Right cardiac atrium (tissue), 5 donors: Measurements from ENCODE around the gene SGPL1. TPM values are rescaled to one million over a fixed set of nuclear protein-coding genes. Genes with fewer than 3 reads are reported as not detected.

Experiments
- ATAC-seq, 2 donors: fragments of 200-7000 bp; cut with Tn5 transposase; one replicate each; pipeline versions ENCODE4 v1.8.0 to v1.9.1; 2020; ENCODE audit warnings: moderate library complexity in 2 of 2, mild to moderate bottlenecking in 1 of 2
- DNase-seq, 3 donors: peaks; one replicate each; pipeline ENCODE4 v3.0.0-alpha.2; 2020
- H3K27ac ChIP-seq: one replicate; pipeline ENCODE4 v1.5.1; 2013; ENCODE audit warnings: mild to moderate bottlenecking, low read length, control low read depth, moderate library complexity
- H3K27me3 ChIP-seq: one replicate; pipeline ENCODE4 v1.6.1; 2013; ENCODE audit not compliant: control insufficient read depth, insufficient read depth
- H3K4me1 ChIP-seq: one replicate; pipeline ENCODE4 v1.6.1; 2013; ENCODE audit warnings: low read length; ENCODE audit not compliant: control insufficient read depth, insufficient read depth
- H3K4me3 ChIP-seq: one replicate; pipeline ENCODE4 v1.5.1; 2013; ENCODE audit warnings: low read length, control low read depth
- H3K9me3 ChIP-seq: one replicate; pipeline ENCODE4 v1.6.1; 2013; ENCODE audit warnings: low read length; ENCODE audit not compliant: control insufficient read depth
- WGBS: extraction: QIAGEN DNeasy Blood & Tissue Kit; methylation state at CpG from one replicate; pipeline ENCODE4 v1.1.7; 2013; 5-methylcytosine and 5-hydroxymethylcytosine counted together
- intact Hi-C, 4 donors: fragments of 100-400 bp; cut with DNase I; formaldehyde crosslinking; loops; one replicate each; pipeline versions ENCODE4 v1.11.0 to v1.14.0; 2022 to 2023
- polyA plus RNA-seq: library from polyadenylated mRNA; stranded (reverse); fragments of 200-250 nt; gene quantifications from one replicate; pipeline ENCODE4 v1.2.3, GENCODE V29; 2013
- total RNA-seq, 4 donors: library from RNA; stranded (reverse); fragmentation: NEBNext Ultra II Directional; extraction: Animal tissue kit (Norgen Biotek cat#: 25700); gene quantifications; one replicate each; pipeline ENCODE4 v1.2.1, GENCODE V29; 2021
- donor health status: healthy with polysubstance abuse.
- donor health status: DM: no; HTN: yes; CAD: no.
- donor health status: DM: no; HTN: no; CAD: no.
- donor health status: DM: no; HTN: yes; CAD: no; lungs with severe emphysema.
- donor health status: DM: yes; HTN: yes; CAD: no.

Gene SGPL1
- total and polyA plus RNA-seq, 5 donors = 4.2 to 20.2 (median 13.2) TPM

DNA sequence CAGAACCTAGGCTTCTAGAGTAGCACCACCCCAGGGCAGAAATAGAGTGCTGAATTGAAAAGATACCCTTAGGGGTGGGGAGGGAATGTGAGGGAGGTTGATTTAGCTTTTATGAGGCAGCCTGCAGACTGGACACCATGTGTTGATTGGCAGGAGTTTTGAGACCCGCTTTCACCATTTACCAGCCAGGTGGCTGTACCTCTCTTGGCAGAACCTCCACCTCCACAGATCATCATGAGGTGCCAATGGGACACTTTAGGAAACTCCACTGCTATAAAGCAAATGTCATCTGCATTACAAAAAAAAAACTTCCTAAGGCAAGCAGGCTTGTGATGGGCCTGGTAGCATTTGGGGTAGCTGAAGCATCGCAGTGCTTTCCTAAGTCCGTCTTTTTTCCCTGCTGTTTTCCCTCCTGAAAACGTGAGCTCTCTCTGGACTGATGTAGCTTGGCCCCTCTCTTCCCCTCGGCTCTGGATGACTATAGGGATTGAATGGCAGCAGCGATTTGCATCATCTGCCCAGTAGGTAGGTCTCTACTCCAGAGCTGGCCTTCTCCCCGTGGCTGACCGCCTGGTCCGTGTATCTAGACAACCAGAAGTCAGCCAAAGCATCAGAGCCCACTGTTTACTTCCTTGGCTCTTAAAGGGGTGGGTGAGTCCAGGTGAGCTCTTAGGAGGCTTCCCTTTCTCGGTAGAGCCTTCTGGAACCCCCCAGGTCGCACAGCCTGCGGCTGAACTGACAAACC is 71.3 kb downstream of the SGPL1 start:
- no peaks in the 10 kb centered on the region for H3K4me1 ChIP-seq
- no peak for ATAC-seq
- H3K4me3 ChIP-seq = peak overlapping the region; percentile 83
- WGBS = 76% methylated on average over 12 of the region's 12 CpGs
- intact Hi-C loops = no loop called here
- no peaks in the 10 kb centered on the region for H3K9me3 ChIP-seq
- no peaks in the 10 kb centered on the region for H3K27me3 ChIP-seq
- peak in 1 of 3 donors; percentile 42 for DNase-seq
- H3K27ac ChIP-seq = peak overlapping the region; percentile 21

DNA sequence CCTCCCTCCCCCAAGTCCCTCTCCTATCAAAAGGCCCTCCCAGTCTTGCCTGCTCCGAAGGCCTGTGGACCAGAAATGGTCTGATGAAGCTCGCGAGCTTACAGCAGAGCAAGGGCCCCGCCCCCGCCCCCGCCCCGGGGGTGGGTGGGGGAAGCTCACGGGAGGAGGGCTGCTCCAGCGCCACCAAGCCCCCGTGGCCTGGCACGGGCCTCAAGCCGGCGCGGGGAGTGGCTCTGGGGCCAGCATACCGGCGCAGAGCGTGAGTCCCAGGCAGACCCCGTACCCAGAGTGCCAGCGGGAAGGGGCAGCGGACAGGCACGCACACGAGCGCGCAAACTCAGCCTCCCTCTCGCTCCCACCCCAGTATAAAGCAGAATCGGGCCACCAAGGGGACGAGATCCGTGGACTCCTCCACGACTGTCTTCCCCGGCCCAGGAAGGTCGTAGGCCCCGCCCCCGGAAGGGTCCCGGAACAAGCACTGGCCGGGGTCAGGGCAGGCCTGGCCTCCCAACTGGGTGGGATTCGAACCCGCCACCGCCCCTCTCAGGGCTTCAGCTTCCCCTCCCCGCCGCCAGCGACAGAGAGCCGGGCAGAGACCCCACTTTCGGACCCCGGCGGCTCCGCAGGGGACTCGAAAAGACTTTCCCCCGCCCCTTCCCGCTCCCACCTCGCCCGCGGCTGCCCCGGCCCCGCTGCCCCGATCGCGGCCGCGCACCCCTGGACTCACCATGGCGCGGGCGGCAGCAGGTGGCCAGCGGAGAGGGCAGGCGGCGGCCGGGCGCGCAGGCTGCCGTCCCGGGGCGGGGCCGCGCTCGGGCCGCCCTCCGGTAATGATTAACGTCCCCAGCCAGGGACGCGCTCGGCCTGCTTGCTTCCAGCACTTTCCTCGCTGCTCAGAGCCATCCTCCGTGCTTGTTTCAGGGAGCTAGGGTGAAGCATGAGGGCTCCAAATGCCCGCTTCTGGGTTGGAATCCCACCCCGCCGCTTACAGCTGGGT is 72.4 kb downstream of the SGPL1 start, which contains the start of gene PCBD1:
Gene PCBD1 (minus strand): TSS at position 762 of the 997 bp plus-strand sequence. CDS start 32 bp downstream, at position 730.
- Histone ChIP-seq H3K4me3 (peak within 1 kb of the TSS; percentile 83), H3K27ac (peak within 1 kb of the TSS; percentile 65), H3K27me3 (no peaks in the 10 kb centered on the region), H3K9me3 (no peaks in the 10 kb centered on the region), H3K4me1 (no peaks in the 10 kb centered on the region)
- intact Hi-C loops = no loop called here
- ATAC-seq (peak; percentile 90), DNase-seq (peak; percentile 84 to 94 (median 91))
- WGBS = under 1% methylated on average over 85 of the region's 85 CpGs

DNA sequence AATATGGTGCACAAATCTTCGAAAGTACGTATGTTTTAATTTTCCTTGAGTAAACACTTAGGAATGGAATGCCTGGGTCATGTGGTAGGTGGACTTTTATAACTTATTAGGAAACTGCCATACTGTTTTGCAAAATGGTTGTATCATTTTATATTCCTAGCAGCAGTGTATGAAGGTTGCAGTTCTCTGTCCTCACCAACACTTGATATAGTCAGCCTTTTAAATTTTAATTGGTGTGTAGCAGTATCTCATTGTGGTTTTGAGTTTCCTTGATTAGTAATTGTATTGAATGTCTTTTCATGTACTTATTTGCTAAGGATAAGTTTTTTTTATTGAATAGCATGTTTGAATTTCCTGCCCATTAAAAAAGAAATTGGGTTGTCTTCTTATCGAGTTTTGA is 73.5 kb downstream of the SGPL1 start:
- no peak overlapping the region for H3K27ac ChIP-seq
- intact Hi-C loops = no loop called here
- H3K4me3 ChIP-seq = no peak overlapping the region
- no peaks in the 10 kb centered on the region for H3K27me3 ChIP-seq
- no peaks in the 10 kb centered on the region for H3K4me1 ChIP-seq
- DNase-seq (no peak), ATAC-seq (no peak)
- H3K9me3 ChIP-seq = no peaks in the 10 kb centered on the region
- 92% methylated on average over 3 of the region's 3 CpGs for WGBS

DNA sequence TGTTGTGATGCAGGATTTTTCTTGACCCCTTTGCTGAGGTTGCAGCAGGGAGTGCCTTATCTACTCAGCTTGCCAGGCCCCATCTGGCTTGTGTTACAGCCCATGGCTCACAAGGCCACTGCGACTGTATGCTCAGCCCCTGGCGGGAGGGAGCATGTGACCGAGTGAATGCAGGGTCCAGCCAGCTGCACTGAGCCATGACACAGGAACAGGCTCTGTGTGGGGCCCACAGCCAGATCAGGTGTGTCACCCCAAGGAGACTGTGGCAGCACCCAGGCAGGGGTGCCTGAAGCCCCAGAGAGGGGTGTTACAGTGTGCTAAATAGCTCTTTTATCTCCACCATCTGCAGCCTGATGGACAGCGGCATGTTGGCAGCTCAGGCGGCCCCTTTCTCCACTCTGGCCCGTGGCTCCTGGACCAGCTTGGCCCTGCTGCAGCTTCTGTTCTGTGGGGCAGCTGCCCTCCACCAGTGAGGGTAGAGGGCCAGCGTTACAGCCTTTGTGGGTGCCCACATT is 75.2 kb downstream of the SGPL1 start:
- Histone ChIP-seq H3K4me1 (no peaks in the 10 kb centered on the region), H3K27ac (no peak overlapping the region), H3K4me3 (no peak overlapping the region), H3K9me3 (no peaks in the 10 kb centered on the region), H3K27me3 (no peaks in the 10 kb centered on the region)
- ATAC-seq (peak; percentile 9 to 43), DNase-seq (peak; percentile 59 to 83 (median 83))
- intact Hi-C loops = no loop called here
- WGBS = 49% methylated on average over 7 of the region's 7 CpGs

DNA sequence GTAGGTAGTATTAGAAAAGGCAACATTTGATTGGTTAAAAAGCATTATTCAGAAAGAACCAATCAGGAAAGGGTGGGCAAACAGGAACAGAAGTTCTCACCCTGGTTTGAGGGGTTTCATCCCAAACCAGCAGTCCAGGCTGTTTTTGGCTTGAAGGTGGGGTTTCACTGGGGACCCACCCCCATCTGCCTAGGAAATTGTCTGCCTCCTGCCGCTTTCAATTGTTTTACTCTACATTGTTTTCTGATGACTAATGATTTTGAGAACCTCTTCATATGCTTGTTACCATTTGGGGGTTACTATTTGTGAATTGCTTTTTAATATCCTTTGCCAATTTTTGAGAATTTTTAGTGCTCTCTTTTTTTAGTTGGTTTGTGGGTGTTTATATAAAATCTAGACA is 75.9 kb downstream of the SGPL1 start:
- DNase-seq (no peak), ATAC-seq (no peak)
- Histone ChIP-seq H3K4me3 (no peak overlapping the region), H3K27me3 (no peaks in the 10 kb centered on the region), H3K27ac (no peak overlapping the region), H3K4me1 (no peaks in the 10 kb centered on the region), H3K9me3 (no peaks in the 10 kb centered on the region)
- intact Hi-C loops = no loop called here
- whole genome bisulfite sequencing = 70% methylated on average over 1 of the region's 1 CpG

DNA sequence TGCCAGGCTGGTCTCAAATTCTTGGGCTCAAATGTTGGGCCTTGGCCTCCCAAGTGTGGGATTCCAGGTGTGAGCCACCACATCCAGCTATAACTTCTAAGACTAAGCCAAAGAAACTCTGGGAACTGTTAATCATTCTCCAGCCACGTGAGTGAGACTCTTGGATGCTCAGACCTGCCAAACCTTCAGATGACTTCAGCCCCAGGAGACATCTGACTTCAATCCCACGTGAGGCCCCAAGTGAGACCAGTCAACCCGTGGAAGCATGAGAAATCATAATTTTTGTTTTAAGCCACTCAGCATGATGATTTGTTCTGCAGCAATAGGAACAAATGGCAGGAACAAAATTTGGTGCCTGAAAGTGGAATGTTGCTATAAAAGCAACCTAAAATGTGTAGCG is 76.9 kb downstream of the SGPL1 start:
- 89% methylated on average over 4 of the region's 4 CpGs for WGBS
- H3K27me3 ChIP-seq = no peaks in the 10 kb centered on the region
- intact Hi-C loops = no loop called here
- no peak for ATAC-seq
- DNase-seq = no peak
- no peaks in the 10 kb centered on the region for H3K9me3 ChIP-seq
- H3K27ac ChIP-seq = no peak overlapping the region
- no peak overlapping the region for H3K4me3 ChIP-seq
- no peaks in the 10 kb centered on the region for H3K4me1 ChIP-seq

DNA sequence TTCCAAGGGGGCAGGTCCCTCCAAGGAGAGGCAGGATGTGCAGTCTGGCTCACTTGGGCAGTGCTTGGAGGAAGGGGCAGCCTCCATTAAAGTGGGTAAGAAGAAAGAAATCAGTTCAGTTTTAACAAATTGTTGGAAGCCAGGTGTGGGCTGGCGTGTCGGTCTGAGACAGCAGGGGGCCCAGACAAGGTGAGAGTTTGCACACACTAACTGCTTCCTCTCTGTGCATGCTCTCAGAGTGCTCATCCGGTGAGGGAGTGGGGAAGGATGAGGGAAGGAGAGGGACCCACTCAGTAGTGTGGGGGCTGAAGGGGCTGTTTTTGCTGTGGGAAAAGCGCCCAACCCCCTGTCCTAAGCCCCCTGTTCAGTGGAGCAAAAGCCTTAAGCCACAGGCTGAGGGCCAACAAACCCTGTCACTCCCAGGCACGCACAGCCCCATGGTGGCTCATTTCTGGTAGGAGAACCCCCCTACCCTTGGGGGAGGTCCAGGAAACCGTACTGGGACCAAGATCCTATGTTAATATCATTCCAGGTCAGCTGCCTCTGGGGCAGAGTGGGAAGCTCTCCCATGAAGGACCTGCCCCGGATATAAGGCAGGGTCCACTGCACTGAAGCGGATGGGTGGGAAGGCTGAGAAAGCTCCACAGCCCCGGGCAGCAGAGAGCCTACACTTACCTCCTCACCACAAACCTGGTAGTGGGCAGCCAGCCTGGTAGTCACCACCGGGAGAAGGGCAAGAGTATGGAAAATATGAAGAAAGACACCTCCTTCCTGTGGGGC is 77.7 kb downstream of the SGPL1 start:
- Histone ChIP-seq H3K27me3 (no peaks in the 10 kb centered on the region), H3K9me3 (no peaks in the 10 kb centered on the region), H3K4me3 (no peak overlapping the region), H3K27ac (no peak overlapping the region), H3K4me1 (no peaks in the 10 kb centered on the region)
- ATAC-seq = no peak
- no peak for DNase-seq
- WGBS = 82% methylated on average over 10 of the region's 10 CpGs
- intact Hi-C loops = no loop called here

DNA sequence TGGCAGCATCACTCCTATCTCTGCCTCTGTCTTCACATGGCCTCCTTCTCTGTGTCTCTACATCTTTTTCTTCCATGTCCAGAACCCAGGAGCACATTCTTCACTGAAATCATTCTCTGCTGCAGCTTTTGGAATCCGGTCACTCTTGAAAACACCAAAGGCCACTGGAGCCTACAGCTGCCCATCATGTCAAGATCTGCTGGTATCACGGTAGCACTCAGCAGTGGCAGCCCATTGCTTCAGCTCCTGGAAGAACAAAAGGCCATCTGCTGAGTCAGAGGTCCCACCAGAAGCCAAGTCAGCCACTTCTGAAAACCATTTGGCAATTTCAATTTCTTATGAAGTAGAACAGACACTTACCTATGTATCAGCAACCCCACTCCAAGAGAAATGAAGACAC is 78.7 kb downstream of the SGPL1 start:
- no peak overlapping the region for H3K4me3 ChIP-seq
- no peaks in the 10 kb centered on the region for H3K9me3 ChIP-seq
- intact Hi-C loops = no loop called here
- no peaks in the 10 kb centered on the region for H3K27me3 ChIP-seq
- no peaks in the 10 kb centered on the region for H3K4me1 ChIP-seq
- no peak for ATAC-seq
- DNase-seq = no peak
- WGBS = 92% methylated on average over 2 of the region's 2 CpGs
- H3K27ac ChIP-seq = no peak overlapping the region

DNA sequence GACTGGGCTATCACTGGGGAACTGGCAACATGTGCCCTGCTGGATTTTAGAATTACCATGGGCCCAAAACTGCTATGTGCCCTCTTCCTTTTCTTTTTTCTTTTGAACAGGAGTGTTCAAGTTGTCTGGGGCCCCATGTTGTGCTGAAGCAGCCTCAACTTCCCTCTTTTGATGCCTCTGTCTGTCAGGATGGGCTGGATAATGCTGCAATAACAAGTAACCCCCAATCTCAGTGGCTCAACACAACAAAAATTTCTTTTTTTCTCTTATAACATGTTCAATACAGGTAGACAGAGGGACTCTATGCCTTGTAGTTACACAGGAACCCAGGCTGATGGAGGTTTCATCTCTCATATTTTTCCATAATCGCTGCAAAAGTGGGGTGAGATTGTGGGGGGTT is 80.8 kb downstream of the SGPL1 start:
- Histone ChIP-seq H3K27ac (no peak overlapping the region), H3K4me1 (no peaks in the 10 kb centered on the region), H3K9me3 (no peaks in the 10 kb centered on the region), H3K27me3 (no peaks in the 10 kb centered on the region), H3K4me3 (no peak overlapping the region)
- ATAC-seq = no peak
- intact Hi-C loops = no loop called here
- 96% methylated on average over 1 of the region's 1 CpG for WGBS
- no peak for DNase-seq

DNA sequence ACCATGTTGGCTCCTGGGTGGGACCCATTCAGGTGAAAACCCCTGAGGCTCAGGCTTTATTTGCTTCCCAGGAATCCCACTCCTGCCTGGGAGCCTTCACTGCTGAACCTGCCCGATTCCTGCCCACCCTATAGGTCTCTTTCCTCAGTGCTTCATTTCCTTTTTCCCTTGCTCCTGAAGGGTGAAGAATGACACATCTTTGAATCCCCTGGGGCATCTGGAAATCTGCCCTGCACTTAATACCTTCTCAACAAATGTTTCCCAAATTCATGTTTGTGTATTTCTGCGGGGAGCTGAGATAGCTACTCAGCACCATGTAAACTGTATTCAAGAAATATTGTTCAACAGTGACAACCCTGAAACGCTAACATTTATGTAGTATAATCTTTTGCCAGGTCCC is 82.9 kb downstream of the SGPL1 start:
- 91% methylated on average over 3 of the region's 3 CpGs for WGBS
- intact Hi-C loops = no loop called here

More for the DNA sequence above, 82.9 kb downstream of the SGPL1 start:
- Histone ChIP-seq H3K9me3 (no peaks in the 10 kb centered on the region), H3K27ac (no peak overlapping the region), H3K4me1 (no peaks in the 10 kb centered on the region), H3K4me3 (no peak overlapping the region), H3K27me3 (no peaks in the 10 kb centered on the region)
- no peak for DNase-seq
- no peak for ATAC-seq
